DMS153 treated with DMSO at 0.1 percent for 48 hours (cell line): Measurements from ENCODE around the gene MAD1L1.

Experiments
- DNase-seq: peaks from one replicate; lab custom pipeline; 2025; ENCODE audit not compliant: unreplicated experiment; lab: John Stamatoyannopoulos, UW

MAD1L1 gene

DNA sequence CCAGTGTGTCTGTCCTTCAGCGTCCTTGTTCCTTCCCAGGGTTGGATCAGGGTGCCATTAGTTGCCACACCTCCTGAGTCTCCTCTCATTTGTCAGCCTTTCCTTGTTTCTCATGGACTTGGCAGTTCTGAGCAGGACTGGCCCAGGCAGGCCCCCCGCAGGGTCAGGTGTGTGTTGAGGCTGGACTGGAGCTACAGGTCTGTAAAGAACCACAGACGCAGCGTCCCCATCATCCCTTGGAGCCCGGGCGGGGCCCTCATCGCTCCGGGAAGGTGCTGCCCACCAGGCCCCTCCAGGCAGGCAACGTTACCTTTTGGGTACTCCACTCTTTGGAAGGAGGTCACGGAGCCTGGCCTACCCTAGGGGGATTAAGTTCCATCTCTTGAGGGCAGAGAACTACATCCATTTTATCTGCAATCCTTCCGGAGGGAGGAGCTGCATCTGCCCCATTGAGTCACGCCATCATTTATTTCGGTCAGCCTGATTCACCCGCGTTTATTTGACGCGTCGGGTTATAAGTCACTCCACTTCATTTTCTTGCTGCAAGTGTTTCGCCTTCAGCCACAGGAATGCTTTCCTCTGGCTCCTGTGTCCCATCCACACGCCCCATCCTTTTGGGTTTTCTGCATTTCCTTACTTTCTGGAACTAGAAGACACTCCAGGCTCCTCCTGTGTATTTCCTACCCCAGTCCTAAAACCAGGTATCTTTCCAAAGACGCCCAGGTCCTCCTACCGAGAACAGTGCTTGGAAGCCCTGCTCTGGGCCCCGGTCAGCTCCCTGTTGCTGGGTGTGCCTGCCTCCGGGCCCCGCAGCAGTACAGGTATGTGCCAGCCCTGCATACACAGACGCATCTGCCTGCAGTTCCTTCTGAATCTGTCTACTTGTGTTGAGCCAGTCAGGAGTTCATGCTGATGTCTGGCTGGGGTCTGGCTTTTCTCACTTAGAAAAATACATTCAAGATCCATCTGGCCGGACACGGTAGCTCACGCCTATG lies 141.9 kb downstream of the MAD1L1 start:
- no peak for DNase-seq

- no peak for DNase-seq
Measured at GRCh38 chr7:2088801-2089200, 143.9 kb downstream of the MAD1L1 start.

DNA sequence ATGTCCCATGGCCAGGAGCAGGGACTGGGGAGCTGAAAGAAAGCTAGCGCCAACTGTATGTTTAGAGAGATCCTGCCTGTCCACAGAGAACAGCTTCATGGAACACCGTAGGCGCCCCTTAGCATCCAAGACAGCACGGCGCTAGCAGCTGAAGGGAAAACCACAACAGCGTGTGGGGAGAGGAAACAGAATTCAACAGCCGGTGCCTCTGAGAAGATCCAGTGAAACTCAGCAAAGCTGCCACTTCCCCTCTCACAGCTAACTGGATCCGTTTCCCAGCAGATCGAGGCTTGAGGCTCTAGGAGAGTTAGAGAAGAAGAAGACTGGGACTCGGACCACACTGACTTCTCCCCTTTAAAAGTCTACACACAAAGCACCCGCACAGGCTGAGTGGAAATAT lies 145.0 kb downstream of the MAD1L1 start:
- DNase-seq = no peak

- DNase-seq = no peak
Measured at GRCh38 chr7:2086229-2086628, 146.5 kb downstream of the MAD1L1 start.

- DNase-seq = no peak
Measured at GRCh38 chr7:2085804-2086203, 146.9 kb downstream of the MAD1L1 start.

DNA sequence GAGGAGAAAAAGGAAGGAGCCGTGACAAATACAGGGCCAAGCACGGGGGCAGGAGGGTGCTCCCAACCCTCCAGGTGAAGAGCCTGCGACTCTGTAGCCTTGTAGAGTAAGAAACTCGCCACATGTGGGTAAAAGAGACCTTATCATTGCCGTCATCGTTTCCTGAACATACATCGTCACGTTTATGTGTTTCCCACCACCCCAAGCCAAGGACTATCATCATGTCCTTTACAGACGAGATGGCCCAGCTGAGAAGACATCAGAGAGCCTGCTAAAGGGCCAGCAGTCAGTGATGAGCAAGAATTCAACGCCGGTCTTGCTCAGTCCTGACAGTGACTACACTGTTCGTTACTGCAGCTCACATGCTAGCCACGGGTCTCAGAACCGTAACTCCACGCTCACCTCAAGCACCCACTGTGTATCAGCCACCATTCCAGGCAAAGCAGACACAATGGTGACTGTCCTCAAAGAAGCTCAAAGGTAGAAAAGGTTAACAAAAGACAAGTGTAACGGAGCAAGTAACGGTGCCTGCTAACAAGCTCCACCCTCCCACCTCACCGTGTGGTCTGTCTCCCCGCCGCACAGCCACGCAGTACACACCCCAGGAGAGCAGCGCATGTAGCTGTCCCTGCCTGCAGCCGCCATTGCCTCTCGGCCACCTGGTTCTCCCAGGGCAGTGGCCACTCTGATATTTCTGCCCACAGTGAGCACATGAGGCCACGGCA lies 147.8 kb downstream of the MAD1L1 start:
- no peak for DNase-seq

DNA sequence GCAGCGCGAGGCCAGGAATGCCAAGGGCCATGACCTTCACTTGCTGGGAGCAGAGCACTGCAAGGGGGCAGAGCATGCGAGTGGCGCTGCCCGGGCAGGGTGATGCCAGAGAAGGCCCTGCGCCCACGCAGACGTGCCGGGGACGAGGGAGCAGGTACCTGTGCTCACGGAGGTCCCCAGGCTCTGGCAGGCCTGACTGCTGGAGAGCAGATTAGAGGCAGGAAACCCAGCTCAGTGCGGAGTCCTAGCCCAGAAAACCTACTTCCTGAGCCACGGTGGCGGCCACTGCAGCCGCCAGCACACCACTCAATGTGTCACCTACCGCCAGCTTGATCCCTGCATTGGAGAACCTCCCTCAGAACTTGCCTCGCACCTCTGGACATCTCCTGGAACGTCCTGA lies 148.4 kb downstream of the MAD1L1 start:
- no peak for DNase-seq

- DNase-seq = no peak
Measured at GRCh38 chr7:2083362-2083761, 149.4 kb downstream of the MAD1L1 start.

- no peak for DNase-seq
Measured at GRCh38 chr7:2082139-2082998, 150.4 kb downstream of the MAD1L1 start.

- no peak for DNase-seq
Measured at GRCh38 chr7:2081526-2082135, 151.1 kb downstream of the MAD1L1 start.

DNA sequence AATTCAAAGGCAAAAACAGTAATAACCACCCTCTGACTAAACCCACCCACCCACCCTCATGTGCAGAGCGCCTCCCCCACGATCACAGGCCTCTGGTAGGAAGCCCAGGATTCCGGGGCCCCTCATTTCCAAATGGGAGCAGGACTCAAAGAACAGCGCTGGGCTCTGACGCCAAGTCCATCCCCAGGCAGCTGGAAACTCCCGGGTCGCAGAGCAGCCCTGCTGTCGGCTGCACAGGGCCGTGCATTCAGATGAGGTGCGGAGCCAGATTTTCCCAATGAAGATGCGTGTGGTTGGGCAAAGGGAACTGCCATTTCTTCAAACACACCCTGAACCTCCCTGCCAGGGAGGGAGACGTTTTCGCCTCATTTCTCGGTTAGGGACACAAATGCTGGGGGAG lies 152.3 kb downstream of the MAD1L1 start:
- DNase-seq = no peak

DNA sequence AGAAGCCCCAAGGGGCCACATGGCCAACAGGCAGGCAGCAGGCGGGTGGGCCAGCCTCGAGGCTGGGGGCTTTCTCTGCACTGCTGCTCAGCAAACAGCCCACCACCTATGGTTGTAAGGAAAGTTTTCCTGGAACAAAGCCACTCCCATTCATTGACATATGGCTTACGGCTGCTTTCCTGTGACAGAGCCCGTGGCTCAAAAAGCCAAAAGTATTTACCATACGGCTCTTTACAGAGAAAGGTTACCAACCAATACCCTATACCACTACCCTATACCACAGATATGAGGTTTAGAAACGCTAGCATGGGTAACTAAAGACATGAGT lies 152.7 kb downstream of the MAD1L1 start:
- no peak for DNase-seq

DNA sequence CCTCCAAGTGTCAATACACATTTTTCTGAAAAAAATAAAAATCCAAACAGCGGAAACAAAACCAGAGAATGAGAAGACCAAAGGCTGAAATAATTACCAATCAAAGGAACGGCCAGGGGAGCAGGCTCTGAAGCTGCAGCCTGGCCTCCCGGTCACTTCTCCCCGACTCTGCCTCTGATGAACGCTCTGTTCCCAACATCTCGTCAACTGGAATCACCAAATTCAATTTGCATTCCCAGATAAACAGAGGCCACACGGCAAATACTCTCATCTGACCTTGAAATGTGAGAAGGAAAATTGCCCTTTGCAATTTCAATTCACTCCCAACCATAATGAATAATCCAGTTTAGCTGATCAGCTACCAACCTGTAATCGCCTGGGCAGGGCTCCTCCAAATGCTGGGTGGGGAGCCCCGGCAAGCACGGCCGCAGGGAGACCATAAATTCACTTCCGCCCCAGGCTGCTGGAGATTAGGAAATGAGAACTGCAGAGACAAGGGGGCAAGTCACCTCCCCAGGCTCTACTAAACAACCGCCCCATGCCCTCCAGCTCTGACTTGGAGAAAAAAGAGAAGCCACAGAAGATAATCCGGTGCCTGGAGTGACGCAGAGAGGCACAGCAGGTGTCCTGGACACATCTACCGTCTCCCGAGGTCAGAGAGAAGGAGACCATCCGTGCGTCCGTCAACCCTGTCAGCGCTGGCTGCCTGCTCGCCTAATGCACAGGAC lies 153.2 kb downstream of the MAD1L1 start:
- no peak for DNase-seq

DNA sequence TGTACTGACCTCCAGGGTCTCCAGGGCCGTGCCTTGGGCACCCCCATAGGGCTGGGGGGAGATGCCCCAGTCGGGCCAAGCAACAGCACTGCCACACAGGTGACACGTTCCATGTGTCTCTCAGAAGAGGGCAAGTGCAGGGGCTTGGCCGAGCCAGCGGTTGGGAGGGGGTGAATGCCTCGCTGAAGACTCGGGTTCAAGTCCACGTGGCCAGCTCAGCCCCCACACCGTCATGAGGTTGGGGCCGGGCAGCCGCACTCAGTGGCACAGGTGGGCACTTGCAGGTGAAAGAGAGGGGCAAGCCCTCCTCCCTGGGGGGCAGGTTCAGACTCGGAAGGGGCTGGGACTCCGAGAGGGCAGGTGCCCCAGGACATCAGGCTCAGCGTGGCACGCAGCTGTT lies 153.8 kb downstream of the MAD1L1 start:
- DNase-seq = no peak

- DNase-seq = no peak
Measured at GRCh38 chr7:2076649-2077064, 156.1 kb downstream of the MAD1L1 start.

GRCh38 chr7:2075811-2076210 lies 156.9 kb downstream of the MAD1L1 start:
- no peak for DNase-seq

DNA sequence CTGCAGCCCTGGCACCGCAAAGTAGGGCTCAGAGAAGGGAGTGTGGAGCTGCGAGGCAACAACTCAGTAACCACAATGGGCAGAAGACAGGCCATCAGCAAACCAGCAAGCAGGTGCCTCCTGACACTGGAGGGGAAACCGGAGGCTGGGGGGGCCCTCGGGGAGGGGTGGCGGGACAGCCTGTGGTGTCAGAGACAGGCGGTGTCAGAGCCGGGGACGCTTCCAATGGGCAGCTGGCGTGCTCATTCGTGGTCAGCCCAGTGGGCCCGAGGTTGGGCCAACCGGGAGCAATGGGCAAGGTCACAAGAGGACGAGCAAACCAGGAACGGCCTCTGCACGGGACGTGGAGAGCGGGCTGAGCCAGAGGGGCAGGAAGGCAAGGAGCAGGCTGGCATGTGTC lies 158.1 kb downstream of the MAD1L1 start:
- DNase-seq = no peak

- no peak for DNase-seq
Measured at GRCh38 chr7:2072798-2073197, 159.9 kb downstream of the MAD1L1 start.

- no peak for DNase-seq
Measured at GRCh38 chr7:2072042-2072441, 160.7 kb downstream of the MAD1L1 start.

- DNase-seq = no peak
Measured at GRCh38 chr7:2071133-2071832, 161.5 kb downstream of the MAD1L1 start.
